Liver (tissue), 9 donors: ENCODE results near the gene AGBL4. TPM values are rescaled to one million over a fixed set of nuclear protein-coding genes. Genes with fewer than 3 reads are reported as not detected.

Source experiments
- DNase-seq: peaks from one replicate; pipeline ENCODE4 v3.0.0-alpha.2; 2017; ENCODE audit warnings: low spot score
- H3K27ac ChIP-seq, 2 donors: one replicate each; pipeline ENCODE4 v1.7.0; 2013; ENCODE audit warnings: inconsistent platforms in 2 of 2, low read length in 2 of 2, control low read depth in 1 of 2, low read depth in 1 of 2, mild to moderate bottlenecking in 1 of 2
- H3K27me3 ChIP-seq, 4 donors: one replicate each; pipeline versions ENCODE4 v1.6.1 to v1.7.0; 2013; ENCODE audit warnings: low read length in 3 of 4, inconsistent platforms in 1 of 4, mild to moderate bottlenecking in 1 of 4, moderate library complexity in 1 of 4; ENCODE audit not compliant: control insufficient read depth in 4 of 4, insufficient read depth in 4 of 4
- H3K36me3 ChIP-seq, 4 donors: one replicate each; pipeline versions ENCODE4 v1.6.1 to v1.7.0; 2013; ENCODE audit warnings: low read length in 3 of 4, mild to moderate bottlenecking in 3 of 4, low read depth in 1 of 4, moderate library complexity in 1 of 4; ENCODE audit not compliant: control insufficient read depth in 4 of 4, insufficient read depth in 3 of 4
- H3K4me1 ChIP-seq, 4 donors: one replicate each; pipeline versions ENCODE4 v1.6.1 to v1.7.0; 2013; ENCODE audit warnings: low read length in 3 of 4, mild to moderate bottlenecking in 3 of 4, moderate library complexity in 1 of 4; ENCODE audit not compliant: control insufficient read depth in 4 of 4, insufficient read depth in 4 of 4
- H3K4me3 ChIP-seq, 3 donors: one replicate each; pipeline versions ENCODE4 v1.6.1 to v1.7.0; 2013; ENCODE audit warnings: low read length in 3 of 3, control low read depth in 1 of 3, low read depth in 1 of 3, mild to moderate bottlenecking in 1 of 3
- H3K9ac ChIP-seq, 2 donors: one replicate each; pipeline ENCODE4 v1.7.0; 2013; ENCODE audit warnings: low read length in 2 of 2, mild to moderate bottlenecking in 2 of 2, moderate library complexity in 2 of 2, control low read depth in 1 of 2, low read depth in 1 of 2
- H3K9me3 ChIP-seq, 4 donors: one replicate each; pipeline versions ENCODE4 v1.6.1 to v1.7.0; 2013; ENCODE audit warnings: low read length in 3 of 4; ENCODE audit not compliant: control insufficient read depth in 4 of 4
- FOXA1 ChIP-seq: IDR thresholded peaks from 2 replicates; pipeline ENCODE4 v1.6.1; 2016; ENCODE audit warnings: antibody characterized with exemption
- FOXA2 ChIP-seq: IDR thresholded peaks from 2 replicates; pipeline ENCODE4 v1.6.1; 2016; ENCODE audit warnings: antibody characterized with exemption
- GABPA ChIP-seq, 2 donors: IDR thresholded peaks in 1 of 2; conservative IDR thresholded peaks in 1 of 2; 2 replicates each; pipeline ENCODE4 v1.6.1; 2016; ENCODE audit warnings: antibody characterized with exemption in 2 of 2, mild to moderate bottlenecking in 1 of 2, moderate library complexity in 1 of 2
- HNF4A ChIP-seq, 2 donors: conservative IDR thresholded peaks; 2 replicates each; pipeline ENCODE4 v1.6.1; 2016; ENCODE audit warnings: antibody characterized with exemption in 2 of 2, mild to moderate bottlenecking in 2 of 2
- HNF4G ChIP-seq: IDR thresholded peaks from 2 replicates; pipeline ENCODE4 v1.6.1; 2016; ENCODE audit warnings: antibody characterized with exemption
- JUND ChIP-seq, 2 donors: IDR thresholded peaks; 2 replicates each; pipeline ENCODE4 v1.6.1; 2016; ENCODE audit warnings: antibody characterized with exemption in 2 of 2
- NR2F2 ChIP-seq: IDR thresholded peaks from 2 replicates; pipeline ENCODE4 v1.6.1; 2016; ENCODE audit warnings: antibody characterized with exemption
- RAD21 ChIP-seq, 2 donors: IDR thresholded peaks; 2 replicates each; pipeline ENCODE4 v1.6.1; 2016; ENCODE audit warnings: antibody characterized with exemption in 2 of 2, mild to moderate bottlenecking in 2 of 2
- RXRA ChIP-seq, 2 donors: IDR thresholded peaks; 2 replicates each; pipeline ENCODE4 v1.6.1; 2017 to 2018; ENCODE audit warnings: antibody characterized with exemption in 2 of 2, mild to moderate bottlenecking in 1 of 2
- SP1 ChIP-seq: IDR thresholded peaks from 2 replicates; pipeline ENCODE4 v1.6.1; 2018; ENCODE audit warnings: antibody characterized with exemption, mild to moderate bottlenecking
- TAF1 ChIP-seq: conservative IDR thresholded peaks from 2 replicates; pipeline ENCODE4 v1.6.1; 2016; ENCODE audit warnings: antibody characterized with exemption, mild to moderate bottlenecking
- YY1 ChIP-seq: IDR thresholded peaks from 2 replicates; pipeline ENCODE4 v1.6.1; 2016; ENCODE audit warnings: antibody characterized with exemption, mild to moderate bottlenecking
- WGBS: extraction: QIAGEN DNeasy Blood & Tissue Kit; methylation state at CpG from one replicate; pipeline ENCODE4 v1.1.7; 2013; 5-methylcytosine and 5-hydroxymethylcytosine counted together
- polyA plus RNA-seq, 2 donors: library from polyadenylated mRNA; stranded (reverse) in 1 of 2; unstranded in 1 of 2; fragments of 200-250 nt in 1 of 2; fragments of >200 nt in 1 of 2; fragmentation: Nextera tagmentation in 1 of 2; extraction: Ambion mirVana in 1 of 2; gene quantifications; one replicate each; pipeline versions ENCODE4 v1.2.1 to v1.2.3, GENCODE V29; 2013 to 2015
- total RNA-seq, 2 donors: library from RNA; depleted of rRNA; stranded (reverse); fragments of >200 nt; gene quantifications; one replicate each; pipeline ENCODE4 v1.2.3, GENCODE V29; 2014
- TF ChIP-seq, protein P1 (sequence below): IDR thresholded peaks from 2 replicates; pipeline ENCODE4 v1.6.1; 2016; ENCODE audit warnings: antibody characterized with exemption
- TF ChIP-seq, protein P2 (sequence below): fragments of 150-350 bp; IDR thresholded peaks from 2 replicates; pipeline ENCODE4 v1.5.1; 2017; ENCODE audit warnings: improper control_type of control experiment, low read depth, low read length; ENCODE audit not compliant: missing input control
- TF ChIP-seq, protein P3 (sequence below): IDR thresholded peaks from 2 replicates; pipeline ENCODE4 v1.6.1; 2016; ENCODE audit warnings: antibody characterized with exemption
- donor health status: healthy.
- donor health status: healthy.
- donor health status: healthy.
- donor health status: healthy.
- donor health status: healthy.

AGBL4 gene
- total and polyA plus RNA-seq, 4 donors = 0.75 to 0.76 TPM; not detected in 2

DNA sequence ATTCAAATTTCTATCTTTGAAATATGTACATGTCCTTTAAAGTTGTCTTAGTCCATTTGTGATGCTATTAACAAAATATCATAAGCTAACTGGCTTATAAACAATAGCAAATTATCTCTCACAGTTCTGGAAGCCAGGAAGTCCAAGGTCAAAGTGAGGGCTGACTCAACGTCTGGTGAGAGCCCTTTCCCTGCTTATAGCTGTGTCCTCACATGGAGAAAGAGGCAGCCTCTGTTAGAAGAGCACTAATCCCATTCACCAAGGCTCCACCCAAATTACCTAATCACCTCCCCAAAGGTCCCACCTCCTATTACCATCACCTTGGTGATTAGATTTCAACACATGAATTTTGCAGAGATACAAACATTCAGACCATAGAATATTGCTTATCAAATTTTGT lies 797.0 kb downstream of the AGBL4 start:
- Histone ChIP-seq H3K27me3 (no peaks in the 10 kb centered on the region), H3K27ac (no peak overlapping the region), H3K4me3 (no peak overlapping the region), H3K9me3 (no peaks in the 10 kb centered on the region), H3K36me3 (no peaks in the 10 kb centered on the region), H3K4me1 (no peaks in the 10 kb centered on the region), H3K9ac (no peak overlapping the region)
- no peak for TF ChIP-seq JUND (IDR thresholded peaks at IDR 0.05)
- peak; percentile 12 for TF ChIP-seq NR2F2
- DNase-seq = no peak
- 16% methylated on average over 1 of the region's 1 CpG for WGBS

DNA sequence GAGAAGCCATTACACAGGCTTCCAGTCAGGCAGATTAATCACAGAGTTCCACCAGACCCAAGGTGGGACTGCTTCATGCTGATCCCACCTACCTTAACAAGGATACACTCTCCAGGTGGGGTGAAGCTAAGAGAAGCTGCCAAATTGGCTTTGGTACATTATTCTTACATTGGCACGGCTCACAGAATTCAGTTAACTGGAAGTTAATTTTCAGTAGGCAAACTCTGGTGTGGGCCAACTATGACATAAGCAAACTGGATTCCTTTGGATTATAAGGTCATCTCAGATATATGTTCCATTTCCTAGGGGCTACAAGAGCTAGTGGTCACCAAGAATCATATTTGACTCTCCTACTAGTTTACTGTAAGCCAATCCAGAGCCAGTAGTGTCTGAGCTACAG lies 798.3 kb downstream of the AGBL4 start:
- Histone ChIP-seq H3K4me1 (no peaks in the 10 kb centered on the region), H3K27ac (no peak overlapping the region), H3K9me3 (no peaks in the 10 kb centered on the region), H3K27me3 (no peaks in the 10 kb centered on the region), H3K9ac (no peak overlapping the region), H3K36me3 (no peaks in the 10 kb centered on the region), H3K4me3 (no peak overlapping the region)
- no peak for DNase-seq
- WGBS = 37% methylated on average over 1 of the region's 1 CpG
- TF ChIP-seq, protein P1, sequence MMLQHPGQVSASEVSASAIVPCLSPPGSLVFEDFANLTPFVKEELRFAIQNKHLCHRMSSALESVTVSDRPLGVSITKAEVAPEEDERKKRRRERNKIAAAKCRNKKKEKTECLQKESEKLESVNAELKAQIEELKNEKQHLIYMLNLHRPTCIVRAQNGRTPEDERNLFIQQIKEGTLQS = no peak
- no peak for TF ChIP-seq NR2F2
- TF ChIP-seq HNF4A (conservative IDR thresholded peaks at IDR 0.05) = no peak
- TF ChIP-seq YY1 = no peak
- no peak for TF ChIP-seq GABPA (IDR thresholded peaks at IDR 0.05 in 1 of 2, conservative IDR thresholded peaks at IDR 0.05 in 1 of 2)

DNA sequence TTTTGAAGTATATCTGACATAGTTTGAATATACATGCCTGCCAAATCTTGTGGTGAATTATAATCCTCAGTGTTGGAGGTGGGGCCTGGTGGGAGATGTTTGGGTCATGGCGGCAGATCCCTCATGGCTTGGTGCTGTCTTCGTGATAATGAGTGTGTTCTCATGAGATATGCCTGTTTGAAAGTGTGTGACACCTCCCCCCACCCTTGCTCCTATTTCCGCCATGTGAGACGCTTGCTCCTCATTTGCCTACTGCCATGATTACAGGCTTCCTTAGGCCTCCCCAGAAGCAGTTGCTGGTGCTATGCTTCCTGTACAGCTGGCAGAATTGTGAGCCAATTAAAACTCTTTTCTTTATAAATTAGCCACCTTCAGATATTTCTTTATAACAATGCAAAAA lies 810.5 kb downstream of the AGBL4 start:
- H3K4me1 ChIP-seq = no peaks in the 10 kb centered on the region
- no peak overlapping the region for H3K9ac ChIP-seq
- 82% methylated on average over 4 of the region's 4 CpGs for WGBS
- H3K27ac ChIP-seq = no peak overlapping the region
- no peaks in the 10 kb centered on the region for H3K36me3 ChIP-seq
- TF ChIP-seq JUND (IDR thresholded peaks at IDR 0.05) = no peak
- TF ChIP-seq TAF1 = no peak
- TF ChIP-seq HNF4A (conservative IDR thresholded peaks at IDR 0.05) = no peak
- H3K9me3 ChIP-seq = no peaks in the 10 kb centered on the region
- no peaks in the 10 kb centered on the region for H3K27me3 ChIP-seq
- DNase-seq = no peak
- no peak overlapping the region for H3K4me3 ChIP-seq

DNA sequence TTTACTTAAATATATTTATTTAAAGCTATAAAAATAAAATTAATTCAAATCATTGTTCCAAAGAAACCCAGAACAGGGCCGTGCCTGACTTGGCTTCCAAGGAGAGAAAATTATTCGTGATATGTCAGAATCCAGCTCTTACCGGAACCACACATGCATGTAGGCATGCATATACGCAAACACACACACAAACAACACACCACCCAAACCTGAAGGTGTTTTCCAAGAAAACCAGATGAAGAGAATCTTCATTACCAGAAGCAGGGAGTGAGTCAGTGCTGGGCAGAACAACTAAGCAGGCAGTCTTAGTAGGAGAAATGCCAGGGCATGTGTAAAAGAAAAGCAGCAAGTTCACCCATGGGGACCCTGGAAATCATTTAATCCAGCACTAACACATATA lies 815.0 kb downstream of the AGBL4 start:
- H3K27me3 ChIP-seq = no peaks in the 10 kb centered on the region
- no peak overlapping the region for H3K27ac ChIP-seq
- H3K4me1 ChIP-seq = no peaks in the 10 kb centered on the region
- WGBS = 81% methylated on average over 4 of the region's 4 CpGs
- DNase-seq = no peak
- no peak overlapping the region for H3K4me3 ChIP-seq
- no peaks in the 10 kb centered on the region for H3K9me3 ChIP-seq
- no peaks in the 10 kb centered on the region for H3K36me3 ChIP-seq
- no peak for TF ChIP-seq GABPA (IDR thresholded peaks at IDR 0.05 in 1 of 2, conservative IDR thresholded peaks at IDR 0.05 in 1 of 2)
- no peak for TF ChIP-seq YY1
- H3K9ac ChIP-seq = no peak overlapping the region

DNA sequence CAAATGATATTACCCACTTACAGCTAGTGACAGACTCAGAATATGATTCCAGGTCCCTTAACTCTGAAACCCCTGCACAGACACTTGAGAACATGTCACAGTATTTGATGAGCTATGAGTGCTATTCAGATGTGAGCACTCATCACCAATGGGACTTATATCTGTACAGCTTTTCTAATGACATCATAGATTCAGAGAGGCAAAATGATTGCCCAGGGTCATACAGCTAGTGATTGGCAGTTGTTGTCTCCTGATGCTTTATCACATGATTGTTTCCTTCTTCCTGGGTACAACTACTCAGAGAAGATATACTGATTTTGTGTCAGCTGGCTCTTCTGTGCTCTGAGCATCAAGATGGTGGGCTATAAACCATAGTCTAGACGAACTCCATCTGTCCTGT lies 819.0 kb downstream of the AGBL4 start:
- Histone ChIP-seq H3K9me3 (peaks cover 0 to 9% (median 0%) of the 10 kb centered on the region in 4 donors), H3K4me1 (no peaks in the 10 kb centered on the region), H3K9ac (no peak overlapping the region), H3K27ac (no peak overlapping the region), H3K4me3 (no peak overlapping the region), H3K36me3 (no peaks in the 10 kb centered on the region), H3K27me3 (no peaks in the 10 kb centered on the region)
- 34% methylated on average over 1 of the region's 1 CpG for WGBS
- DNase-seq = no peak
- TF ChIP-seq NR2F2 (no peak), YY1 (no peak), RXRA (IDR thresholded peaks at IDR 0.05) (no peak), GABPA (IDR thresholded peaks at IDR 0.05 in 1 of 2, conservative IDR thresholded peaks at IDR 0.05 in 1 of 2) (no peak), FOXA1 (no peak), FOXA2 (no peak), SP1 (no peak), HNF4G (no peak), JUND (IDR thresholded peaks at IDR 0.05) (no peak), TAF1 (no peak), RAD21 (IDR thresholded peaks at IDR 0.05) (no peak)
- TF ChIP-seq, protein P2, sequence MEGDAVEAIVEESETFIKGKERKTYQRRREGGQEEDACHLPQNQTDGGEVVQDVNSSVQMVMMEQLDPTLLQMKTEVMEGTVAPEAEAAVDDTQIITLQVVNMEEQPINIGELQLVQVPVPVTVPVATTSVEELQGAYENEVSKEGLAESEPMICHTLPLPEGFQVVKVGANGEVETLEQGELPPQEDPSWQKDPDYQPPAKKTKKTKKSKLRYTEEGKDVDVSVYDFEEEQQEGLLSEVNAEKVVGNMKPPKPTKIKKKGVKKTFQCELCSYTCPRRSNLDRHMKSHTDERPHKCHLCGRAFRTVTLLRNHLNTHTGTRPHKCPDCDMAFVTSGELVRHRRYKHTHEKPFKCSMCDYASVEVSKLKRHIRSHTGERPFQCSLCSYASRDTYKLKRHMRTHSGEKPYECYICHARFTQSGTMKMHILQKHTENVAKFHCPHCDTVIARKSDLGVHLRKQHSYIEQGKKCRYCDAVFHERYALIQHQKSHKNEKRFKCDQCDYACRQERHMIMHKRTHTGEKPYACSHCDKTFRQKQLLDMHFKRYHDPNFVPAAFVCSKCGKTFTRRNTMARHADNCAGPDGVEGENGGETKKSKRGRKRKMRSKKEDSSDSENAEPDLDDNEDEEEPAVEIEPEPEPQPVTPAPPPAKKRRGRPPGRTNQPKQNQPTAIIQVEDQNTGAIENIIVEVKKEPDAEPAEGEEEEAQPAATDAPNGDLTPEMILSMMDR = no peak
- TF ChIP-seq, protein P1 = no peak
- TF ChIP-seq, protein P3, sequence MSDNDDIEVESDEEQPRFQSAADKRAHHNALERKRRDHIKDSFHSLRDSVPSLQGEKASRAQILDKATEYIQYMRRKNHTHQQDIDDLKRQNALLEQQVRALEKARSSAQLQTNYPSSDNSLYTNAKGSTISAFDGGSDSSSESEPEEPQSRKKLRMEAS = no peak
